GM19351 (cell line): Measurements from ENCODE around the gene DENND5A.
A peak's percentile ranks its signal among the peaks of the same experiment; 100 is the strongest.

Experiments used
- ATAC-seq: cut with Tn5 transposase; IDR thresholded peaks from one replicate; pipeline ENCODE4 v1.9.1; 2021; ENCODE audit warnings: mild to moderate bottlenecking, moderate library complexity; ENCODE audit not compliant: unreplicated experiment

Gene DENND5A

GRCh38 chr11:9141186-9141585 lies 124.0 kb downstream of the DENND5A start:
- no peak for ATAC-seq

GRCh38 chr11:9139628-9140357 lies 125.4 kb downstream of the DENND5A start:
- no peak for ATAC-seq

DNA sequence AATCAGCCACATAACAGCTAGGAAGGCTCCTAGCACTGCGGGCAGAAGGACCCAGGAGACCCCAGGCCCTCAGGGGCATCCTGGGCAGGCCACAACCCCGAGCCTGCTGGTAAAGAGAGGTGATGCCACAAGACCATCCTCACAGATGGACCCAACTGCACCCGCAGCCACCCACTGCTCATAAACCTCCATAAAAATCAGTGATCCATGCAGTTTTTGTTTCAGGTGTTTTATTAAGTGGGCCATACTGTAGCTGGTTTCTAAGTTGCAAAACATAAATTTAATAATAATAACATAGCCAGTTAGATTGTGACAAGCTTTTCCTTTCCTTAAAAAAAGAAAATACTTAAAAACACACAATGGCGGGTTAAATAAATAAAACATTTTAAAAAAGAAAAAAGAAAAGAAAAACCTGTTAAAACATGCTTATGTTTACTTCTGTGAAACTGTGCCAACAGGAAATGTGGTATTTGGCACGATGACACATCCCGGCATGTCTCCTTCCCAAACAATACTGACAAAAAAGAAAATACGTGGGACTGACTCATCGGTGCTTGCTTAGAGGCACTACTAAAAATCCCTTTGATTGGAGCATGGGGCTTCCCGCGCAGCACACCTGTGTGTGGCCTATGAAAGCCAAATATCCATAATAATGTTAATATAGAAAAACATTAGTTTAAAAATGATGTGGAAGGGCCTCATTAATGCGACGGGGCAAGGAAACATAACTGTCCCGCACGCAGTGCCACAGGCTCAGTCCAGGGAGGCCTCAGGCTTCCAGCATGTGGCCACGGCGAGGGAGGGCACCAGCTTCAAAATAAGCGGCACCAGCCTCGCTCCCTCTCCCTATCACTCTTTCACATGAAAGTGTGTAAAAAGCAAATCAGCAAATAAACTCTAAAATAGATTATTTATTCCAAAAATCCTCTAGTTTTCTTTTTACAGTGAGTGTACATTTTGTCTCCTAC lies 126.3 kb downstream of the DENND5A start:
- no peak for ATAC-seq

GRCh38 chr11:9138133-9138453 lies 127.1 kb downstream of the DENND5A start:
- no peak for ATAC-seq

DNA sequence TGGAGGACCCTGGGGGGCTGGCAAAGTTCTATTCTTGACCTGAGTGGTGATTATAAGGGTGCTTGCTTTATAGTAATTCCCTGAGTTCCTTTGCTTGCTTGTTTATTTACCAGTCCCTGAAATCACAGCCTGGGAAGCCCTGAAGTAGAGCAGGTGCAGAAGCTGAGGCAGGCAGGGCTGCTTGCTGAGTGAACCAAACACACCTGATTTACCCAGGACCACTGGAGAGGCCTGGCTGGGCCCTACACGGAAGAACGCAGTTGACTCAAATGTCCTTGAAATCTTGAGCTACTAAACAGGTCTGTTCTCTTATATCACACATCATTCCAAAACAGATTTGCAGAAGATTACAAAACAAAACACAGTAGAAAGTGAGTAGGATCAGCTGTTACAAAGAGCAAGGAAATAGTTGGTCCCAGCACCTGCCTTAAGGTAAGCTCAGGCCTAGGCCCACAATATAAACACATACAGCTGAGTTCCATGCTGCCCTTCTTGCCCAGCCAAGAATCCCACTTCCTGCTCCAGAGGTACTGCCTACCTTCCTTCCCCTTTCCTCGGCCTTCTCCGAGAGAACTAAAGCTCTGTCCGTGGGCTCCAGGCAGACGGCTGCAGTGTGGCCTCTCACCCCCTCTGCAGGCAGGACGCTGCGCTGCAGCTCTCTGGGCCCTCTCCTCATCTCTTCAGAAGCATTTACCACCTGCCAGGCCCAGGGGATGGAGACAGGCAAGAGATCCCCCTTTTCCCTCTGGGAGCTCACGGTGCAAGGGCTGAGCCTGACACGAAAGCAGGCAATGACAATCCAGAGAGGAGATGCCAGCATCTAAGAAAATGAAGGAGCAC lies 127.6 kb downstream of the DENND5A start:
- peak; percentile 88 for ATAC-seq

DNA sequence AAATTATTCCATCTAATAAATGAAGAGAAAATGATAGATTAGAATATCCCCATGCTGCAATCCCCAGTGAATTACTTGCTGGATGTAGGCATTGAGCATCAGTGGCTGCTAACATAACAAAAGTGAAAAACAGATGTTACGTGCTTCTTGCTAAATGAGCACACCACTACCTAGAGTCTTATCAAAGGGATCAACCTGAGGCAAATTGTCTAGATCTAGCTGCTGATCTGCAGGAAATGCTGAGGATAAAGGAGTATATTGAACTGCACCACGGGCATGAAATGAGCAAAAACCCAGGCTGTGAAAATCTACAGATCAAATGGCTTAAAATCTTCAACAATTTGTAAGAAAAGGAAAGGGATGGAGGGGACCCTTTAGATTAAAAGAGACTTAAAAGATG lies 128.4 kb downstream of the DENND5A start:
- ATAC-seq: no peak

DNA sequence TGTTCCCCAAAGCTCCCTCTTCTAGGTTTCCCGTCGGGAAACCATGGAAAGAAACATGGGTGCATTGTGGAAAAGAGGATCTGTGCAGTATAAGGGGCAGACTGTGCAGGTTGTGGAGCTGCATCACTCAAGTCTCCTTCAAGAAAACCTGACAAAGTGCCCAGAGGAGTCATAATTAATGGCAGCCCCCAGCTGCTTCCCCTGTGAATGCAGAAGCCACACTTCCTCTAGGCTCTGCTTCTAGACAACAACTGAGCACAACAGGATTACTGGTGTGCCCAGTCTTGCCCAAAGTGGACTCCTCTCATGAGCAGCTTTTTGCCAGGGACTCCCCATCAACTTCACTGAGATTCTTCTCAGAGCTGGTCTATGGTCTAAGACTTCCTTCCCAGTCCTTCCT lies 131.2 kb downstream of the DENND5A start:
- ATAC-seq: no peak

- no peak for ATAC-seq
These were observed 132.8 kb downstream of the DENND5A start for GRCh38 chr11:9132203-9132878.

DNA sequence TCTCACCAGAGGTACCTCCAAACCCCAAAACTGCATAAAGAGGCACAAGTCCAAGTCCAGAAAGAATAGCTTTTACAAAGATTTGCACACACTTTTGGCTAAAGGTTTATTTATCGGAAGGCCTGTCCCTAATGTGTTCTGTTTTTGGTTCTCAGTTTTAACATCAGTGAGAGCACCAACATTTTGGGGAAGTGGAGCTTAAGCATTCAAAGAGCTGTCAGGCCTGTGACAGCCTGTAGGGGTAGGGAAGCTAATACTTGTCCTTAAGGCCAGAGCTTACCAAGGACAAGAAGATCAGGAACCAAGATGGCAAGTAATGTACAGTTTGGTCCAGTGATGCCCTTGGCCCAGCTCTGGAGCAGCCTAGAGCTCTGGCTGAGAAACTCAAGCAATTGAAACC lies 134.9 kb downstream of the DENND5A start:
- no peak for ATAC-seq

- ATAC-seq: no peak
These were observed 138.5 kb downstream of the DENND5A start for GRCh38 chr11:9126636-9127035.

- no peak for ATAC-seq
These were observed 139.8 kb downstream of the DENND5A start for GRCh38 chr11:9125185-9125886.

DNA sequence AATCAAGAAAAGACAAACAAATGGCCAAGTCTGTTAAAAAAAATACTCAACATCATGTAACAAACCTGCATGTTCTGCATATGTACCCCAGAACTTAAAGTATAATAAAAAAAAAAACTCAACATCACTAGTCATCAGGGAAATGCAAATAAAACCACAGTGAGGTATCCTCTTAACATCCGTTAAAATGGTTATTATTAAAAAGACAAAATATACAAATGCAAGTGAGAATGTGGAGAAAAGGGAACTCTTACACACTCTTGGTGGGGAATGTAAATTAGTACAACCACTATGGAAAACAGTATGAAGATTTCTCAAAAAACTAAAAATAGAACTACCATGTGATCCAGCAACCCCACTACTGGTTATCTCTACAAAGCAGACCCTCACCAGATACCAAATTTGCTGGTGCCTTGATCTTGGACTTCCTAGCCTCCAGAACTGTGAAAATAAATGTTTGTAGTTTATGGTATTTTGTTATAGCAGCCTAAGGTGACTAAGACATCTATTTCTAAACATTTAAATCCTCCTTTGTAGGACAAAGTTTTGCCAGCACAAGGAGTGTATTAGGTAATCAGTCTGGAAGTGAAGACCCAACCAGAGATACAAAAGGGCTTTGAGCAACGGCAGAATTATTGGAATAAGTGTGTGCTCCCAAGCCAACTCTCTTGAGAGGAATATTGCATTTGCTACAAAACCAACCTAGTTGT lies 141.4 kb downstream of the DENND5A start:
- no peak for ATAC-seq

DNA sequence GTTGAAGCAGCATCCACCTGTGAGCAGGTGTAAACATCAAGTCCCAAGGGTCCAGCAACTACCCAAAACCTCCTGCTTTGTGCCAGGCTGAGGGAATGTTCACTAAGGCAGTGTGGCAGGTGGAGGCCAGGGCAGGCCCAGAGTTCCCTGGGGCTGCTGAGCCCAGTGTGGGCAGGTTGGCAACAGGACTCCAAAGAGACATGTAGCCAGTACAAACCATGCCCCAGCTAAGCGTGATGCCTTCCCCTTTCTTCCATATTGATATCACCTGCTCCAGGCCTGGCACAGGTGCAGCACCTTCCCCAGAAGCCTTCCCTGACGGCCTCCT lies 143.7 kb downstream of the DENND5A start:
- ATAC-seq: no peak

DNA sequence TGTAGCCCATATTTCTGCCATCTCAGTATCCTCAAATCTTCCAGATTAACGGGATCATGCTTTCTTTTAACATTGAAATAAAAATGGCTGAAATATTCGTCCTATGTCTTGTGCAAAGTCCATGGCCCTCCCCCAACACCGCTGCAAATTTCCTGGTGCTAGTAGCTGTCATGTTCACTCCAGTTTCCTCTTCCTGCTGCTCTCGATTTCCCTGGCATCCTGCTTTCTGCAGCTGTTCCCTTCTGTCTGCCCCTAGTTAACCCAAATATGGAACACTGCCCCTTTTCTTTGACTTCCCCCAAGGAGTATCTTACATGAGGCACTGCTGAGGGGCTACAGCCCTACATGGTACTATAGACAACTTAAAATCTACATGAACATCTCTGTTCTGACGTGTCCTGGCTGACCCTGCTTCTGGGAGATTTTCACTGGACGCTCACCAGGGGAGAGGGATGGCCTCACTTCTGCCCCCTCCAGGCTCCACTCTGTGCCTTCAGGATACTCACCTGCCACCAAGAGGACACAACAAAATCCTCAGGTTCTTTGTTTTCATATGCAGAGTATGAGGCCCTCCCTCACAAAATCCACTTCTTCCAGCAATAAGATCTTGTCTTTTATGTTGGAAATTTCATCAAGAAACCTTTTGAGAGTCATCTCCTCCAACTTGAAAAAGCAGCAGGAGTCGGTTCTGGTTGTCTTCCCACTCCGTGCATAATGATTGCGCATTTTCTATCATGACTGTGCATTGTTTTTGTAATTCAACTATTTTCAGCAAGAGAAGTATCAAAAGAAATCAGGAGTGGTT lies 144.3 kb downstream of the DENND5A start:
- ATAC-seq: no peak

DNA sequence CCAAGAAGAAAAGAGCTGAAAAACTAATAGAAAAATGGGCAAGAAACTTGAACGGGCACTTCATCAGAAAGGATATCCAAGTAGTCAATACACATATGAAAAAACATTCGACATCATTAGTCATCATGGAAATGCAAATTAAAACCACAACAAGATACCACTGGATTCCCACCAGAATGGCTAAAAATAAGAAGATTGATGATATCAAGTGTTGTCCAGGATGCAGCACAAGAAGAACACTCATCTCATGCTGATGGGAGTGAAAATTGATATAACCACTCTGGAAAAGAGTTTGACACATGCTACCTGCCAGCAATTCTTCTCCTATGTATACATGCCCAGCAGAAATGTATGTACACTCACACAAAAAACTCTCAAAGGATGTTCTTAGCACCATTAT lies 146.9 kb downstream of the DENND5A start:
- ATAC-seq: no peak

- no peak for ATAC-seq
These were observed 153.1 kb downstream of the DENND5A start for GRCh38 chr11:9112075-9112474.

- ATAC-seq: no peak
These were observed 155.1 kb downstream of the DENND5A start for GRCh38 chr11:9109858-9110731.

- ATAC-seq: no peak
These were observed 160.6 kb downstream of the DENND5A start for GRCh38 chr11:9104580-9104979.
